GM18520 (cell line): ENCODE measurements around the gene UVSSA.
"Not testable (repeated sequence)": the region's sequence is repeated elsewhere in the genome, so short reads cannot be mapped to it uniquely, and the experiment has no call there.

Source experiments
- ATAC-seq: cut with Tn5 transposase; IDR thresholded peaks from one replicate; pipeline ENCODE4 v1.9.1; 2021; ENCODE audit not compliant: unreplicated experiment

UVSSA gene

GRCh38 chr4:1329408-1330371 is 17.3 kb upstream of the UVSSA start:
- no peak for ATAC-seq

GRCh38 chr4:1330761-1331590 is 16.0 kb upstream of the UVSSA start:
- ATAC-seq: no peak

GRCh38 chr4:1331591-1332353 is 15.2 kb upstream of the UVSSA start:
- no peak for ATAC-seq

- no peak for ATAC-seq
Observed at GRCh38 chr4:1332686-1333085, 14.3 kb upstream of the UVSSA start.

- ATAC-seq: no peak
Observed at GRCh38 chr4:1333256-1333655, 13.8 kb upstream of the UVSSA start.

GRCh38 chr4:1333851-1334578 is 13.0 kb upstream of the UVSSA start:
- ATAC-seq: not testable (repeated sequence)

GRCh38 chr4:1334579-1334895 is 12.5 kb upstream of the UVSSA start:
- no peak for ATAC-seq

GRCh38 chr4:1335193-1335883 is 11.7 kb upstream of the UVSSA start:
- not testable (repeated sequence) for ATAC-seq

- no peak for ATAC-seq
Observed at GRCh38 chr4:1336088-1336491, 10.9 kb upstream of the UVSSA start.

GRCh38 chr4:1337376-1337831 is 9.6 kb upstream of the UVSSA start:
- no peak for ATAC-seq

GRCh38 chr4:1337951-1338751 is 8.9 kb upstream of the UVSSA start:
- no peak for ATAC-seq

- ATAC-seq: no peak
Observed at GRCh38 chr4:1338752-1339414, 8.1 kb upstream of the UVSSA start.

GRCh38 chr4:1339489-1339888 is 7.5 kb upstream of the UVSSA start:
- ATAC-seq: no peak

- ATAC-seq: no peak
Observed at GRCh38 chr4:1340181-1340747, 6.7 kb upstream of the UVSSA start.

- no peak for ATAC-seq
Observed at GRCh38 chr4:1340861-1341260, 6.1 kb upstream of the UVSSA start.

- ATAC-seq: no peak
Observed at GRCh38 chr4:1342003-1342402, 5.0 kb upstream of the UVSSA start.

GRCh38 chr4:1344696-1345095 is 2.3 kb upstream of the UVSSA start:
- ATAC-seq: no peak
